Loucy (cell line): ENCODE results near the gene PIGS.

ENCODE experiments used
- EZH2phosphoT487 ChIP-seq: fragments of 200-600 bp; IDR thresholded peaks from 2 replicates; pipeline ENCODE4 v1.6.1; 2018; ENCODE audit warnings: antibody characterized with exemption, mild to moderate bottlenecking, moderate library complexity, borderline replicate concordance
- TF ChIP-seq, protein P1 (sequence below): fragments of 200-600 bp; sonication (generic); conservative IDR thresholded peaks from 2 replicates; pipeline ENCODE4 v1.5.1; 2014; ENCODE audit warnings: mild to moderate bottlenecking, antibody characterized with exemption, low read length

DNA sequence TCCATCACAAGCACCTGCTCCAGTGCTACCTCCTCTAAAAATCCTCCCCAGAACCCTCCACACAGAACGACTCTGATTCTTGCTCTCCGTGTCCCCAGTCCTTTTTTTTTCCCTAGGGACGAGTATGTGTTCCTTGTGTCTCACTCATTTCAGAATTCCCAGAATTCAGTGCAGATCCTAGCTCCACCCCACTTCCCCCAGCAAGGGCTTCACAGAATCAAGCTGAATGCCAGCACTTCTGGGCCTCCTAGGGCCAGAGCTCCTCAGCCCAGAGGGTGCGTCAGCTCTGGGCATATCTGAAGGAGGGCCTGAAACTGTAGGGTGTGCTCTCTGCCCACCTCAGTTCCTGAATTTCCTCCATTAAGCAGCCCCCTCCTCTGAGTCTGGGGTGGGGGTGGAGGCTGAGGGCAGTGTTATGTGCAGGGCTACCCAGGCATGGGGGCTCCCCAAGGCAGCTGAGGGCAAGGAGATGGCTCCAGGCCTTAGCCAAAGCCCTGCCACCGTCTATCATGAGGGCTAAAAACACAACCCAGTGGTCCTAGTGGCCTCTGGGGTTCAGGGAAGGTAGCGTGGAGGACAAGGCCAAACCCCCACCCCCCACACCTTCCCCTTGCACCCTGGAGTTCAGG lies 25.4 kb downstream of the PIGS start:
- TF ChIP-seq, protein P1, sequence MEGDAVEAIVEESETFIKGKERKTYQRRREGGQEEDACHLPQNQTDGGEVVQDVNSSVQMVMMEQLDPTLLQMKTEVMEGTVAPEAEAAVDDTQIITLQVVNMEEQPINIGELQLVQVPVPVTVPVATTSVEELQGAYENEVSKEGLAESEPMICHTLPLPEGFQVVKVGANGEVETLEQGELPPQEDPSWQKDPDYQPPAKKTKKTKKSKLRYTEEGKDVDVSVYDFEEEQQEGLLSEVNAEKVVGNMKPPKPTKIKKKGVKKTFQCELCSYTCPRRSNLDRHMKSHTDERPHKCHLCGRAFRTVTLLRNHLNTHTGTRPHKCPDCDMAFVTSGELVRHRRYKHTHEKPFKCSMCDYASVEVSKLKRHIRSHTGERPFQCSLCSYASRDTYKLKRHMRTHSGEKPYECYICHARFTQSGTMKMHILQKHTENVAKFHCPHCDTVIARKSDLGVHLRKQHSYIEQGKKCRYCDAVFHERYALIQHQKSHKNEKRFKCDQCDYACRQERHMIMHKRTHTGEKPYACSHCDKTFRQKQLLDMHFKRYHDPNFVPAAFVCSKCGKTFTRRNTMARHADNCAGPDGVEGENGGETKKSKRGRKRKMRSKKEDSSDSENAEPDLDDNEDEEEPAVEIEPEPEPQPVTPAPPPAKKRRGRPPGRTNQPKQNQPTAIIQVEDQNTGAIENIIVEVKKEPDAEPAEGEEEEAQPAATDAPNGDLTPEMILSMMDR = no peak
- no peak for TF ChIP-seq EZH2phosphoT487
